ENCODE data around the gene APOL2. TPM values are rescaled to one million over a fixed set of nuclear protein-coding genes. Genes with fewer than 3 reads are reported as not detected.
A peak's percentile ranks its signal among the peaks of the same experiment; 100 is the strongest.

APOL2 gene
- total RNA-seq, 2 experiments from 2014 or later: 11.8 to 12.4 TPM

DNA sequence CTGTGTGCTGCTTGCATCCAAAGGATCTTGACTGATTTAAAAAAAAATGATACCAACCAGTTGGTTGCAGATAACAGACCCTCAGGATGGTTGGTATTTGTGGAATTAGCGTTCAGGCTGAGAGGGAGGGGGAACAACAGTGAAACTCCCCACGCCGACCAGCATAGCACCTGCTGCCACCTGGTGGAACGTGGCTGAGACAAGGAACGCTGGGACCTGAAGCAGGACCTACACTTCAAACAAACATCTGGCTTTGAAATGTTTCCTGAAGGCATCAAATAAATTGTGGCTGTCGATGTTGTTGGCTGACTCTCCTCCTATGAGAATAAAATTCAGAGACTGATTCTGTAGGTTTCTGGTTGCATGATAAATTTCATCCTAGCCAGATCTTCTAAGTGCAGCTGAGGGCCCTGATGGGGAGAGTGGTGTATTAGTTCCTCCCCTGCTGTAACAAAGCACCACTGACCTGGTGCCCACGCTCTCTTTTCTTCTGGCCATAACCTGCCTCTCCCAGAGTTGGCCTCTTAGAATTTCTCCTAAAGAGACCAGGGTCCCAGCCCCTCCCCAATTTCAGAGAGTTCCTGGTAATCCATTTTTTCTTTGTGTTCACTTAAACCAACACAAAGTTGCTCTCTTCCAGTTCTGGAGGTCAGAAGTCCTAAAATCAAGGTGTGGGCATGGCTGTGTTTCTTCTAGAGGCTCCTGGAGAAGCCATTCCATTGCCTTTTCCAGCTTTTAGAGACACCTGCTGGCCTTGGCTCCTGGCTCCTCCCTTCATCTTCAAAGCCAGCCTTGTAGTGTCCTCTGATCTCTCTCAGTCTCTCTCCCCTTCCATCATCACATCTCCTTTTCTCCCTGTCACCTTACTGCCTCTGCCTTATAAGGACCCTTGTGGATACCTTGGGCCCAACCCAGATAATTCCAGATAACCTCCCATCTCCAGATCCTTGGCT is 17.3 kb downstream of the APOL2 start:
- Histone ChIP-seq H3K27ac (ENCODE audit: low read depth, low read length, poor library complexity, severe bottlenecking) (no peak overlapping the region), H3K4me2 (ENCODE audit: low read length) (no peak overlapping the region), H3K79me2 (ENCODE audit: insufficient read depth, low read depth, low read length) (no peaks in the 10 kb centered on the region), H3K4me3 (ENCODE audit: low read depth, low read length, poor library complexity, severe bottlenecking) (no peak overlapping the region), H3K9me2 (ENCODE audit: insufficient read depth, low read length) (no peaks in the 10 kb centered on the region), H3K9me3 (ENCODE audit: low read length) (no peaks in the 10 kb centered on the region), H3K36me3 (ENCODE audit: insufficient read depth, low read length) (no peaks in the 10 kb centered on the region), H2AFZ (ENCODE audit: low read length) (no peak overlapping the region), H4K20me1 (ENCODE audit: insufficient read depth, low read length) (no peaks in the 10 kb centered on the region), H3K4me1 (ENCODE audit: insufficient read depth, low read length, poor library complexity, severe bottlenecking) (no peaks in the 10 kb centered on the region)
- ChIA-PET CTCF (ENCODE audit: unreplicated experiment) (no interaction called here), POLR2A (interaction anchor here (0.9 kb wide), 1 partner anchor 14 kb away, joined by 4 read pairs; no protein-coding TSS in a partner anchor)
- no TSS peak for BruUV-seq (replicated peaks)
- peak; percentile 95 for TF ChIP-seq CTCF (conservative IDR thresholded peaks at IDR 0.05; ENCODE audit: low read length)
- TF ChIP-seq EZH2phosphoT487 (IDR thresholded peaks at IDR 0.05; ENCODE audit: borderline replicate concordance, low read depth, low read length): no peak
- DNase-seq (ENCODE audit: low spot score): peak; percentile 64
- intact Hi-C loops (cut with micrococcal nuclease; ENCODE audit: unreplicated experiment): loop anchor here (2.0 to 5.0 kb wide), 3 partner anchors 25 to 80 kb away; no protein-coding TSS in a partner anchor

DNA sequence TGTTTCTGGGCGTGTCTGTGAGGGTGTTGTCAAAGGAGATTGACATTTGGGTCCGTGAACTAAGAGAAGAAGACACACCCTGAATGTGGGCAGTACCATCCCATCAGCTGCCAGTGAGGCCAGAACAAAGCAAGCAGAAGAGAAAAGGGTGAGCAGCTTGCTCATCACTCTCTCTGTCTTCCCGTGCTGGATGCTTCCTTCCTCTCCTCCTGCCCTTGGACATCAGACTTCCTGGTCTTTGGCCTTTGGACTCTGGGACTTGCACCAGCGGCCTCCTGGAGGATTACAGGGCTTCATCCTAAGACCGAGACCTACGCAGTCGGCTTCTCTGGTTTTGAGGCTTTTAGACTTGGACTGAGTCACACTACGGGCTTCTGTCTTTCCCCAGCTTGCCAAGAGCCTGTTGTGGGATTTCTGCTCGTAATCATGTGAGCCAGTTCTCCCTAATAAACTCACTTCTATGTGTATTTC is 18.8 kb downstream of the APOL2 start:
- TF ChIP-seq CTCF (conservative IDR thresholded peaks at IDR 0.05; ENCODE audit: low read length): no peak
- TF ChIP-seq EZH2phosphoT487 (IDR thresholded peaks at IDR 0.05; ENCODE audit: borderline replicate concordance, low read depth, low read length): no peak
- Histone ChIP-seq H3K4me2 (ENCODE audit: low read length) (no peak overlapping the region), H3K9me2 (ENCODE audit: insufficient read depth, low read length) (no peaks in the 10 kb centered on the region), H4K20me1 (ENCODE audit: insufficient read depth, low read length) (no peaks in the 10 kb centered on the region), H3K36me3 (ENCODE audit: insufficient read depth, low read length) (no peaks in the 10 kb centered on the region), H3K9me3 (ENCODE audit: low read length) (no peaks in the 10 kb centered on the region), H2AFZ (ENCODE audit: low read length) (no peak overlapping the region), H3K79me2 (ENCODE audit: insufficient read depth, low read depth, low read length) (no peaks in the 10 kb centered on the region), H3K4me1 (ENCODE audit: insufficient read depth, low read length, poor library complexity, severe bottlenecking) (no peaks in the 10 kb centered on the region), H3K4me3 (ENCODE audit: low read depth, low read length, poor library complexity, severe bottlenecking) (no peak overlapping the region), H3K27ac (ENCODE audit: low read depth, low read length, poor library complexity, severe bottlenecking) (no peak overlapping the region)
- ChIA-PET POLR2A (interaction anchor here (0.9 kb wide), 1 partner anchor 52 kb away, joined by 3 read pairs; no protein-coding TSS in a partner anchor), CTCF (ENCODE audit: unreplicated experiment) (no interaction called here)
- intact Hi-C loops (cut with micrococcal nuclease; ENCODE audit: unreplicated experiment): loop anchor here (2.0 to 5.0 kb wide), 3 partner anchors 24 to 78 kb away; no protein-coding TSS in a partner anchor
- no peak for DNase-seq (ENCODE audit: low spot score)
- no TSS peak for BruUV-seq (replicated peaks)
